ENCODE results near the gene C4B. TPM values are rescaled to one million over a fixed set of nuclear protein-coding genes. Genes with fewer than 3 reads are reported as not detected.

C4B gene
- total and polyA plus RNA-seq, 9 of the 15 experiments (the other 6 are each of a cell fraction or from before 2014, with no cell fraction given) = 0.32 to 8.8 (median 5.4) TPM

DNA sequence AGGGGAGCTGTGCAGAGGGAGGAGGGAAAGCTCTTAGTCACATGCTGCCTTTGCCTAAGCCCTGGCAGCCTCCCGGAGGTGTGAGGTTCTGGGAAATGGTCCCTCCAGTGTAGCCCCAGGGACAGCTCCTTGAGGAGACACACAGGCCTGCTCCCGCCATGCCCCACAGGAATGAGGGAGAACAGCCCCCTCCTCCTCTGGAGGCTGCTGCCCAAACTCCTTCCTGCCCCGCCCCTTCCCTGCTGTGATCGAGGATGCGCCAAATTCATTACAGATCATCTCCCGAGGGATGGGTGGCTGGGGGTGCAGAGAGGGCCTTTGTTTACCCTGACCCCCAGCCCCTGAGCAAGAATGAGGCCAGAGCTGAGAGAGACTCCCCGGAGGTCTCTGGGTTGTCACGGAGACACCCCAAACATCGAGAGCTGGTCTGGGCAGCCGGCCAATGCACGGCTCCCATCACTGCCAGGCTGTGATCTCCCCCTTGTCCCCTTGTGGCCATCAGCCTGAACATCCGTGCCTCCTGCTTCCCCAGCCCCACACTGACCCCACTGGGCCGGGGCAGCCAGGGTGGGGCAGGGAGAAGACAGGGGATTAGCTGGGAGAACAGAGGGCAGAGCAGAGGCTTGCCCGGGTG lies 32.0 kb downstream of the C4B start (continued):
- peak in 1 of 3 experiments; percentile 7 for TF ChIP-seq YY1 (IDR thresholded peaks at IDR 0.05; ENCODE audit: borderline replicate concordance in 1 of 3, control insufficient read depth in 1 of 3, extremely low read depth in 1 of 3, insufficient read depth in 3 of 3, insufficient read length in 1 of 3, insufficient replicate concordance in 2 of 3, low read depth in 1 of 3, low read length in 2 of 3)
- peak; percentile 54; the same call in 1 of the 2 replicates for TF ChIP-seq GABPB1 (CRISPR knock-in tag; IDR thresholded peaks at IDR 0.05)
- no peak for TF ChIP-seq CREB1 (IDR thresholded peaks at IDR 0.05)
- 0 out of 2 replicates have a peak, but pooled peaks have one; percentile 14 for TF ChIP-seq CREB1 (CRISPR knock-in tag; IDR thresholded peaks at IDR 0.05)
- no peak for TF ChIP-seq MEF2A (IDR thresholded peaks at IDR 0.05; ENCODE audit: control insufficient read depth, low read depth, low read length)
- TF ChIP-seq, protein P1, sequence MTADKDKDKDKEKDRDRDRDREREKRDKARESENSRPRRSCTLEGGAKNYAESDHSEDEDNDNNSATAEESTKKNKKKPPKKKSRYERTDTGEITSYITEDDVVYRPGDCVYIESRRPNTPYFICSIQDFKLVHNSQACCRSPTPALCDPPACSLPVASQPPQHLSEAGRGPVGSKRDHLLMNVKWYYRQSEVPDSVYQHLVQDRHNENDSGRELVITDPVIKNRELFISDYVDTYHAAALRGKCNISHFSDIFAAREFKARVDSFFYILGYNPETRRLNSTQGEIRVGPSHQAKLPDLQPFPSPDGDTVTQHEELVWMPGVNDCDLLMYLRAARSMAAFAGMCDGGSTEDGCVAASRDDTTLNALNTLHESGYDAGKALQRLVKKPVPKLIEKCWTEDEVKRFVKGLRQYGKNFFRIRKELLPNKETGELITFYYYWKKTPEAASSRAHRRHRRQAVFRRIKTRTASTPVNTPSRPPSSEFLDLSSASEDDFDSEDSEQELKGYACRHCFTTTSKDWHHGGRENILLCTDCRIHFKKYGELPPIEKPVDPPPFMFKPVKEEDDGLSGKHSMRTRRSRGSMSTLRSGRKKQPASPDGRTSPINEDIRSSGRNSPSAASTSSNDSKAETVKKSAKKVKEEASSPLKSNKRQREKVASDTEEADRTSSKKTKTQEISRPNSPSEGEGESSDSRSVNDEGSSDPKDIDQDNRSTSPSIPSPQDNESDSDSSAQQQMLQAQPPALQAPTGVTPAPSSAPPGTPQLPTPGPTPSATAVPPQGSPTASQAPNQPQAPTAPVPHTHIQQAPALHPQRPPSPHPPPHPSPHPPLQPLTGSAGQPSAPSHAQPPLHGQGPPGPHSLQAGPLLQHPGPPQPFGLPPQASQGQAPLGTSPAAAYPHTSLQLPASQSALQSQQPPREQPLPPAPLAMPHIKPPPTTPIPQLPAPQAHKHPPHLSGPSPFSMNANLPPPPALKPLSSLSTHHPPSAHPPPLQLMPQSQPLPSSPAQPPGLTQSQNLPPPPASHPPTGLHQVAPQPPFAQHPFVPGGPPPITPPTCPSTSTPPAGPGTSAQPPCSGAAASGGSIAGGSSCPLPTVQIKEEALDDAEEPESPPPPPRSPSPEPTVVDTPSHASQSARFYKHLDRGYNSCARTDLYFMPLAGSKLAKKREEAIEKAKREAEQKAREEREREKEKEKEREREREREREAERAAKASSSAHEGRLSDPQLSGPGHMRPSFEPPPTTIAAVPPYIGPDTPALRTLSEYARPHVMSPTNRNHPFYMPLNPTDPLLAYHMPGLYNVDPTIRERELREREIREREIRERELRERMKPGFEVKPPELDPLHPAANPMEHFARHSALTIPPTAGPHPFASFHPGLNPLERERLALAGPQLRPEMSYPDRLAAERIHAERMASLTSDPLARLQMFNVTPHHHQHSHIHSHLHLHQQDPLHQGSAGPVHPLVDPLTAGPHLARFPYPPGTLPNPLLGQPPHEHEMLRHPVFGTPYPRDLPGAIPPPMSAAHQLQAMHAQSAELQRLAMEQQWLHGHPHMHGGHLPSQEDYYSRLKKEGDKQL (CRISPR knock-in tag; IDR thresholded peaks at IDR 0.05; ENCODE audit: borderline replicate concordance) = 0 out of 2 replicates have a peak, but pooled peaks have one; percentile 31
- TF ChIP-seq, protein P2, sequence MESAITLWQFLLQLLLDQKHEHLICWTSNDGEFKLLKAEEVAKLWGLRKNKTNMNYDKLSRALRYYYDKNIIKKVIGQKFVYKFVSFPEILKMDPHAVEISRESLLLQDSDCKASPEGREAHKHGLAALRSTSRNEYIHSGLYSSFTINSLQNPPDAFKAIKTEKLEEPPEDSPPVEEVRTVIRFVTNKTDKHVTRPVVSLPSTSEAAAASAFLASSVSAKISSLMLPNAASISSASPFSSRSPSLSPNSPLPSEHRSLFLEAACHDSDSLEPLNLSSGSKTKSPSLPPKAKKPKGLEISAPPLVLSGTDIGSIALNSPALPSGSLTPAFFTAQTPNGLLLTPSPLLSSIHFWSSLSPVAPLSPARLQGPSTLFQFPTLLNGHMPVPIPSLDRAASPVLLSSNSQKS (CRISPR knock-in tag; IDR thresholded peaks at IDR 0.05) = no peak

All from K562 (cell line).